Measurements from ENCODE around the gene PDGFC.
"Not testable (repeated sequence)": the region's sequence is repeated elsewhere in the genome, so short reads cannot be mapped to it uniquely, and the experiment has no call there.

PDGFC gene

DNA sequence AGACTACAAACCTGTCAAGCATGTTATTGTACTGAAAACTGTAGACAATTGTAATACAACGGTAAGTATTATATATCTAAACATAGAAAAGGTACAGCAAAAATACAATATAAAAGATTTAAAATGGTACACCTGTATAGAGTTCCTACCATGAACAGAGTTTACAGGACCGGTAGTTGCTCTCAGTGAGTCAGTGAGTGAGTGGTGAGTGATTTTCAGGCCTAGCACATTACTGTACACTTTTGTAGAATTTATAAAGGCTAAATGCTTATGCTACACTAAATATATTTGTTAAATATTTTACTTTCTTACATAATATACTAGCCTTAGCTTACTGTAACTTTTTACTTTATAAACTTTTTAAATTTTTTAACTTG, 37.4 kb downstream of the PDGFC start:
- Histone ChIP-seq H3K9me2 (ENCODE audit: low read depth, low read length) (no peaks in the 10 kb centered on the region), H3K36me3 (ENCODE audit: insufficient read depth, low read length) (no peaks in the 10 kb centered on the region), H2AFZ (ENCODE audit: low read length) (no peak overlapping the region), H4K20me1 (ENCODE audit: insufficient read depth, low read length) (no peaks in the 10 kb centered on the region), H3K27ac (ENCODE audit: low read depth, low read length, poor library complexity, severe bottlenecking) (no peak overlapping the region), H3K4me2 (ENCODE audit: low read length) (no peak overlapping the region), H3K9ac (ENCODE audit: low read length) (no peak overlapping the region), H3K79me2 (ENCODE audit: insufficient read depth, low read length) (no peaks in the 10 kb centered on the region), H3K27me3 (ENCODE audit: insufficient read depth, low read length) (no peaks in the 10 kb centered on the region), H3F3A (ENCODE audit: insufficient read depth, low read length) (no peaks in the 10 kb centered on the region), H3K4me1 (ENCODE audit: insufficient read depth, low read length, severe bottlenecking) (no peaks in the 10 kb centered on the region), H3K9me3 (ENCODE audit: low read length) (no peaks in the 10 kb centered on the region), H3K4me3 (ENCODE audit: low read depth, low read length, poor library complexity, severe bottlenecking) (no peak overlapping the region)
- no peak for TF ChIP-seq EZH2 (IDR thresholded peaks at IDR 0.05; ENCODE audit: borderline replicate concordance, low read length)
- TF ChIP-seq, protein P1, sequence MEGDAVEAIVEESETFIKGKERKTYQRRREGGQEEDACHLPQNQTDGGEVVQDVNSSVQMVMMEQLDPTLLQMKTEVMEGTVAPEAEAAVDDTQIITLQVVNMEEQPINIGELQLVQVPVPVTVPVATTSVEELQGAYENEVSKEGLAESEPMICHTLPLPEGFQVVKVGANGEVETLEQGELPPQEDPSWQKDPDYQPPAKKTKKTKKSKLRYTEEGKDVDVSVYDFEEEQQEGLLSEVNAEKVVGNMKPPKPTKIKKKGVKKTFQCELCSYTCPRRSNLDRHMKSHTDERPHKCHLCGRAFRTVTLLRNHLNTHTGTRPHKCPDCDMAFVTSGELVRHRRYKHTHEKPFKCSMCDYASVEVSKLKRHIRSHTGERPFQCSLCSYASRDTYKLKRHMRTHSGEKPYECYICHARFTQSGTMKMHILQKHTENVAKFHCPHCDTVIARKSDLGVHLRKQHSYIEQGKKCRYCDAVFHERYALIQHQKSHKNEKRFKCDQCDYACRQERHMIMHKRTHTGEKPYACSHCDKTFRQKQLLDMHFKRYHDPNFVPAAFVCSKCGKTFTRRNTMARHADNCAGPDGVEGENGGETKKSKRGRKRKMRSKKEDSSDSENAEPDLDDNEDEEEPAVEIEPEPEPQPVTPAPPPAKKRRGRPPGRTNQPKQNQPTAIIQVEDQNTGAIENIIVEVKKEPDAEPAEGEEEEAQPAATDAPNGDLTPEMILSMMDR (IDR thresholded peaks at IDR 0.05; ENCODE audit: low read length): no peak

GRCh38 chr4:156933633-156934258, 37.9 kb downstream of the PDGFC start:
- H3K27me3 ChIP-seq (ENCODE audit: insufficient read depth, low read length): no peaks in the 10 kb centered on the region
- H3F3A ChIP-seq (ENCODE audit: insufficient read depth, low read length): no peaks in the 10 kb centered on the region
- no peaks in the 10 kb centered on the region for H4K20me1 ChIP-seq (ENCODE audit: insufficient read depth, low read length)
- no peak for TF ChIP-seq EZH2 (IDR thresholded peaks at IDR 0.05; ENCODE audit: borderline replicate concordance, low read length)
- TF ChIP-seq, protein P1 (IDR thresholded peaks at IDR 0.05; ENCODE audit: low read length): no peak
- no peaks in the 10 kb centered on the region for H3K79me2 ChIP-seq (ENCODE audit: insufficient read depth, low read length)
- no peak overlapping the region for H3K4me3 ChIP-seq (ENCODE audit: low read depth, low read length, poor library complexity, severe bottlenecking)
- H3K36me3 ChIP-seq (ENCODE audit: insufficient read depth, low read length): no peaks in the 10 kb centered on the region
- H3K4me2 ChIP-seq (ENCODE audit: low read length): no peak overlapping the region
- no peaks in the 10 kb centered on the region for H3K9me3 ChIP-seq (ENCODE audit: low read length)
- no peaks in the 10 kb centered on the region for H3K9me2 ChIP-seq (ENCODE audit: low read depth, low read length)
- H2AFZ ChIP-seq (ENCODE audit: low read length): no peak overlapping the region
- no peak overlapping the region for H3K27ac ChIP-seq (ENCODE audit: low read depth, low read length, poor library complexity, severe bottlenecking)
- H3K4me1 ChIP-seq (ENCODE audit: insufficient read depth, low read length, severe bottlenecking): no peaks in the 10 kb centered on the region
- no peak overlapping the region for H3K9ac ChIP-seq (ENCODE audit: low read length)

DNA sequence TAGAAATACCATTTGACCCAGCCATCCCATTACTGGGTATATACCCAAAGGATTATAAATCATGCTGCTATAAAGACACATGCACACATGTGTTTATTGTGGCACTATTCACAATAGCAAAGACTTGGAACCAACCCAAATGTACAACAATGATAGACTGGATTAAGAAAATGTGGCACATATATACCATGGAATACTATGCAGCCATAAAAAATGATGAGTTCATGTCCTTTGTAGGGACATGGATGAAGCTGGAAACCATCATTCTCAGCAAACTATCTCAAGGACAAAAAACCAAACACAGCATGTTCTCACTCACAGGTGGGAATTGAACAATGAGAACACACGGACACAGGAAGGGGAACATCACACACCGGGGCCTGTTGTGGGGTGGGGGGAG, 39.2 kb downstream of the PDGFC start:
- not testable (repeated sequence) for H3F3A ChIP-seq (ENCODE audit: insufficient read depth, low read length); H3K9me3 ChIP-seq (ENCODE audit: low read length); H3K4me2 ChIP-seq (ENCODE audit: low read length); H2AFZ ChIP-seq (ENCODE audit: low read length); H3K27ac ChIP-seq (ENCODE audit: low read depth, low read length, poor library complexity, severe bottlenecking); H3K79me2 ChIP-seq (ENCODE audit: insufficient read depth, low read length); H3K4me3 ChIP-seq (ENCODE audit: low read depth, low read length, poor library complexity, severe bottlenecking); H4K20me1 ChIP-seq (ENCODE audit: insufficient read depth, low read length); H3K36me3 ChIP-seq (ENCODE audit: insufficient read depth, low read length); H3K27me3 ChIP-seq (ENCODE audit: insufficient read depth, low read length); H3K4me1 ChIP-seq (ENCODE audit: insufficient read depth, low read length, severe bottlenecking); H3K9ac ChIP-seq (ENCODE audit: low read length); H3K9me2 ChIP-seq (ENCODE audit: low read depth, low read length)

- H3K9me2 ChIP-seq (ENCODE audit: low read depth, low read length): no peaks in the 10 kb centered on the region
- no peaks in the 10 kb centered on the region for H3K36me3 ChIP-seq (ENCODE audit: insufficient read depth, low read length)
- no peaks in the 10 kb centered on the region for H3K27me3 ChIP-seq (ENCODE audit: insufficient read depth, low read length)
- H3K4me3 ChIP-seq (ENCODE audit: low read depth, low read length, poor library complexity, severe bottlenecking): no peak overlapping the region
- H3K79me2 ChIP-seq (ENCODE audit: insufficient read depth, low read length): no peaks in the 10 kb centered on the region
- H3K9me3 ChIP-seq (ENCODE audit: low read length): no peaks in the 10 kb centered on the region
- TF ChIP-seq, protein P1 (IDR thresholded peaks at IDR 0.05; ENCODE audit: low read length): no peak
- TF ChIP-seq EZH2 (IDR thresholded peaks at IDR 0.05; ENCODE audit: borderline replicate concordance, low read length): no peak
- no peak overlapping the region for H3K27ac ChIP-seq (ENCODE audit: low read depth, low read length, poor library complexity, severe bottlenecking)
- H4K20me1 ChIP-seq (ENCODE audit: insufficient read depth, low read length): no peaks in the 10 kb centered on the region
- H2AFZ ChIP-seq (ENCODE audit: low read length): no peak overlapping the region
- no peaks in the 10 kb centered on the region for H3K4me1 ChIP-seq (ENCODE audit: insufficient read depth, low read length, severe bottlenecking)
- H3F3A ChIP-seq (ENCODE audit: insufficient read depth, low read length): no peaks in the 10 kb centered on the region
- no peak overlapping the region for H3K4me2 ChIP-seq (ENCODE audit: low read length)
- H3K9ac ChIP-seq (ENCODE audit: low read length): no peak overlapping the region
Observed at GRCh38 chr4:156931267-156931666, 40.3 kb downstream of the PDGFC start.

All from OCI-LY1 (cell line).